Islet of Langerhans (tissue), 1 donor: ENCODE data around the gene CABP7.
"Not testable (repeated sequence)": the region's sequence is repeated elsewhere in the genome, so short reads cannot be mapped to it uniquely, and the experiment has no call there.

ENCODE experiments used
- FAIRE-seq: peaks from one replicate; lab custom pipeline; 2011; peaks lifted over from hg19 to GRCh38; lab: Jason Lieb, UNC

Gene CABP7

DNA sequence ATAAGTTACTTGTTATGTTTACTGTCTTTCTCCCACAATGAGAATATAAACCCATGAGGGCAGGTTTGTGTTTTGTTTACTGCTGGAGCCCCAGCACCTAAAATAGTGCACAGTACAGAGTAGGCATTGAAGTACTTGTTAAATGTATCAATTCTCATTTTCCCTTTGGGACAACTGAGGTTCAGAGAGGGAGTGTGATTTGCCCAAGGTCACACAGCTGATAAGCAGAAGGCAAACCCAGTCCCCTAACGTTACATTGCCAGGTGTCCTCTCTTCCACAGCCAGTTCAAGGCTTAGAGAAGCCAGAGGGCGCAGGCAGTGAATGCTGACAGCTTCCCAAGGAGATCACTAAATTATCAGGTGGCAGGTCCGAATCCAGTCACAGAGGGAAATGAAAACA is 30.2 kb downstream of the CABP7 start:
- no peak for FAIRE-seq

DNA sequence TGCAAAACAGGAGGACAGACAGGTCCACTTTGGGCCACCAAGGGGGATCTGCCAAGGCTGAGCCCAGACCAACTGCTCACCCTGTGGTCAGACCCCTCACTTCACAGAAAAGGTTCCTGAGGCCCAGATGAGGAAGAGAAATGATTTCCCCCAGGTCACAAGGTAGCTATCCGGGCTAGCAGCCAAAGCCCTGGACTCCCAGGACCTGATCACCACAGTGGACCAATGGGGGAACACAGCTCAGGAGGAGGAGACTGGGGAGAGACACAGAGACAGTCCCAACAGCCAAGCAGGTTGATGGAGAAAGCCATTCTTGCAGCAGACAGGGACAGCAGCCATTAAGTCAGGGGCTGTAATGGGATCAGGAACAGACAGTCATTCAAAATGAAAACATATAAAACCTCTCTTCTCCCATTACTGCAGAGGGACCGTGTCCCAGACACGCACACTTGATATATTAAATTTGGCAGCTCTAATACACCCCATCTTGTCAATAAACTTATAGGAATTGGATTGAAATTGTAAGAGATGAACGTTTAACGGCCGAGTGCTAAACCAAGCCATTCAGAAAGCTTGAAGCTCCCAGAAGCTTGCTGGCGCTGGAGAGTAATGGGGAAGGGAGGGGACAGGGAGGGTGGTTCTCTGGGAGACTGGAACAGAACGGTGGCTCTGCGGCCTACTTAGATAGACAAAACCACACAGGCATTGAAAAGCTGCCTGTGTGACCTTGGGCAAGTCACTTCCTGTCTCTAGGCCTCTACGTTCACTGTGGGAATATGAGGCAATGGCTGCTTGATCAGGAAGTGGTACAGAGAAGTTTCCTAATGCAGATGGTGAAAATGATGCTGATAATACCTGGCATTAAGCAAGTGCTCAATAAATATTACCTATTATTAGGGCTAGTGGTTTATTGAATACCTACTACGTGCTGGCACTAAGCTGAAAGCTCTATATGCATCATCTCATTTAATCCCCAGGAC is 31.0 kb downstream of the CABP7 start:
- FAIRE-seq: no peak

DNA sequence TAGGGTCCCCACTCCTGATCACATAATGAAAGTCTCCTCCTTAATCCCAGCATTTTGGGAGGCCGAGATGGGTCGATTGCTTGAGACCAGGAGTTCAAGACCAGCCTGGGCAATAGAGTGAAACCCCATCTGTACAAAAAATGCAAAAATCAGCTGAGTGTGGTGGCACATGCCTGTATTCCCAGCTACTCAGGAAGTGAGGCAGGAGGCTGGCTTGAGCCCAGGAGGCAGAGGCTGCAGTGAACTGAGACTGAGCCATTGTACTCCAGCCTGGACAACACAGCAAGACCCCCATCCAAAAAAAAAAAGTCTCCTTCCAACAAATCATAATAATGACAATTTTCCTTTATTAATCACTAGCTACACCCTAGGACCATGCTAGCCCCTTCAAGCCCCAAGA is 31.9 kb downstream of the CABP7 start:
- FAIRE-seq: no peak

DNA sequence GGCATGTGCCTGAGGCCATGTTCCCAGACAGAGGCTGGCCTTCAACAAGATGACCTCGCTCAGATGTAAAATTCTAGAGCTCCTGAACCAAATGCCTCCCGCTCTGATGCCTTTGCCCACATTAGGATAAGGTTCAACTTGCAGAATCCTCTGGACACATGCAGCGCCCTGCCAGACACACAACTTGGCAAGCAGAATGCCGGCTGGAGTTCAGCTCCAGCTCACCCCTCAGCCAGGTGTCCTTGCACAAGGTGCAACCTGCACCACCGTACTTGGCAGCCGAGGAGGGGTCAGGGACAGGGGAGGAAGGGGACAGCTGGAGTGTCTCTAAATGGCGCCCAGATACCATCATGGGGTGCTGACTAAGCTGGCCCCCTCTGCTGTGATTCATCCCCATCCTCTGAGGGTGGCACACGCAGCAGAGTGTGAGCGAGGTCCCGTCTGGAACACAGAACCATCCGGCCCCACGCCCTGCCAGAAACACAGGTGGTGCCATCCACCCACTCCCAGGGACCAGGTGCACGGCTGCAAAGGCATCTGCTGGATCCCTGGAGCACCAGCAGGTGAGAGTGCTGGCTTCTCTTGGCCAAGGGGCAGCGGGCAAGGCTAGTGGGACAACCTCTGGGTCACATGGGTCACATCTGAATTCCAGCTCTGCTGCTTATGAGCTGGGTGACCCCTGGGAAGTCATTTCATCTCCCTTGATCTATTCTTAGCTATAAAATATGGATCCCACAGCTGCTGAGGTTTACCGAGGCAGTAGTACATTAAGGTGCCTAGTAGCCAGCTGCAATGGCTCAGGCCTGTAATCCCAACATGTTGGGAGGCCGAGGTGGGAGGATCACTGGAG is 34.2 kb downstream of the CABP7 start:
- no peak for FAIRE-seq

DNA sequence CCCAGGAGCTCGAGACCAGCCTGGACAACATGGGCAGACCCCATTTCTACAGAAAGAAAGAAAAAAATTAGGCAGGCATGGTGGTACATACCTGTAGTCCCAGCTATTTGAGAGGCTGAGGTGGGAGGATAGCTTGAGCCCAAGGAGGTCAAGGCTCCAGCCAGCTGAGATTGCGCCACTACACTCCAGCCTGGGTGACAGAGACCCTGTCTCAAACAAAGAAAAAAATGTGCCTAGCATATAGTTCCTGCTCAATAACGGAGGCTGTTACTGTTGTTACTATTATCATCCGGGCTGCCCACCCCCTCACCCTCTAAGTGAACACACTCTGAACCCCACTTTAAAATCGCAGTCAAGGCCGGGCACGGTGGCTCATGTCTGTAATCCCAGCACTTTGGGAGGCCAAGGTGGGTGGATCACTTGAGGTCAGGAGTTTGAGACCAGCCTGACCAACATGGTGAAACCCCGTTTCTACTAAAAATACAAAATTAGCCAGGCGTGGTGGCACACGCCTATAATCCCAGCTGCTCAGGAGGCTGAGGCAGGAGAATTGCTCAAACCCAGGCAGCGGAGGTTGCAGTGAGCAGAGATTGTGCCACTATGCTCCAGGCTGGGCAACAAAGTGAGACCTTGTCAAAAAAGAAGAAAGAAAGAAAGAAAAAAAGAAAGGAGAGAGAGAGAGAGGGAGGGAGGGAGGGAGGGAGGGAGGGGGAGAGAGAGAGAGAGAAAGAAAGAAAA is 35.0 kb downstream of the CABP7 start:
- not testable (repeated sequence) for FAIRE-seq

DNA sequence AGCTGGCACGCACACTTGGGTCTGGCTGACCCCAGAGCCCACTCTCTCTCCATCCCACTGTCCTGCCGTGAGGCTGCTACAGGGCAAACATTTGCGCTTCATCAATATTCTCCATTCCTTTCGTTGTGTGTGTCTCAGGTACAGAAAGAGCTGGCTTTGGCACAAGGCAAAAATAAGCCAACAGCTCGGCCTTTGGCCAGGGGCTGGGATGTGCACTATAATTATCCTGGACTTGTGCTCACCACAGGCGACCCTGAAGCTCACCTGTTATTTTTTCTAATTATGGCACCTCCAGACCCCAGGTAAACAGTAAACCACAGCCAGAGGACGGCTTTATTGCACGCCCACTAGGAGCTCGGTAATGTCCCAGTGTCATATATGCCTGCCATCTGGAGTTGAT is 36.1 kb downstream of the CABP7 start:
- FAIRE-seq: no peak

DNA sequence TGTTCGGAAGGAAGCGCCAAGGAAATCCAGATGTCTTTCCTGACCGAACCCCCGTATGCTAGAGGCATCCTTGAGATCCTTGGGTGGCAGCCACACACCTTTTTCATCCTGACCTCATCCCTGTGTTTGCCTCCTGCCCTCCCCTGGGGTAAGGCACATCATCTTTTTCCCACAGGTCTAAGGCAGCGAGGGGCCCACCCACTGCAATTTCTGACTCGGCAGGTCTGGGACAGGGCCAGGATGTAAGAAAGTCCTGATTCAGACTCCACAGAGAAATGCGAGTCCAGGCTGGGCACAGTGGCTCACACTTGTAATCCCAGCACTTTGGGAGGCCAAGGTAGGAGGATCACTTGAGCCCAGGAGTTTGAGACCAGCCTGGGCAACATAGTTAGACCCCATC is 36.5 kb downstream of the CABP7 start:
- no peak for FAIRE-seq

DNA sequence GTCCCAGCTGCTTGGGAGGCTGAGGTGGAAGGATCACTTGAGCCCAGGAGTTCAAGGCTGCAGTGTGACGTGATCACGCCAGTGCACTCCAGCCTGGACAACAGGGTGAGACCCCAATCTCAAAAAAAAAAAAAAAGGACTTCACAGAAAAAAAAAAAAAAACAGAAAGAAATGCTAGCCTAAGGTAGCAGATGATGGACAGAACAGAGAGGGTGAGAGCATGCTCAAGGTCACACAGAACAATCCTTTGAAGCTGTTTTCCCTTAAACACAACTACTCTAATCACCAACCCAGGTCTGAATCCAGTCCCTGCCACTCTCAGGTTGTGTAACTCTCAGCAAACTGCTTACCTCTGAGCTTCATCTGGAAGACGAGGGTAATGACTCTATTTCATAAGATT is 37.3 kb downstream of the CABP7 start:
- FAIRE-seq: no peak

DNA sequence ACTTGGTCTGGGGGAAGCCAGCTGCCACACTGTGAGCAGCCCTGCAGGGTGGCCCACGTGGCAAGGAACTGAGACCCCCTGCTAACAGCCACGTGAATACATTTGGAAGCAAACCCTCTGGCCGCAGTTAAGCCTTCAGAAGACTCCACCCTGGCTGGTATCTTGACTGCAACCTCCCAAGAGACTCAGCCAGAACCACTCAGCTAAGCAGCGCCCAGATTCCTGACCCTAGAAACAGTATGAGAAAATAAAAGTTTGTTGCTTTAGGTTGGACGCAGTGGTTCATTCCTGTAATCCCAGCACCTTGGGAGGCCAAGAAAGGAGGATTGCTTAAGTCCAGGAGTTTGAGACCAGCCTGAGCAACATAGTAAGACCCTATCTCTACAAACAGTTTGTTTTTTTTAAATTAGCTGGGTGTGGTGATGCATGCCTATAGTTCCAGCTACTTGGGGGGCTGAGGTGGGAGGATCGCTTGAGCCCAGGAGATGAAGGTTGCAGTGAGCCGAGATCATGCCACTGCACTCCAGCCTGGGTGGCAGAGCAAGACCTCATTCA is 38.3 kb downstream of the CABP7 start:
- no peak for FAIRE-seq

DNA sequence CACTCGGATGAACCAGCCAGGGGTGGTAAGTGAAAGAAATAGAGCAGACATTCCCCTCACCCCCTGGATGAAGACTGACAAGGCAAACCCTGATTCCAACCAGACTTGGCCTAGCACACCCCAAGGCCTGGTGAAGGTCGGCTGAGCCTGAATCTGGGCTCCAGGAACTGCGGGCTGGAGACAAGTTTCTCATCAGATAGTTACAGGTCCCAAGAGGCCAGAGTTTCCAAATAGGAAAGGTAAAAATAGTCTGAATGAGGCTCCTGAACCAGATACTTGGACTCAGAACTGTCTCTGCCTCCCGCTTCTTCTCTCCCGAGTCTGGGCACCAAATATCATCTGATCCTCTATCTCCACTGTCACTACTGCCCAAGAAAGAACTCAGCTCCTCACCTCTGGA is 39.2 kb downstream of the CABP7 start:
- FAIRE-seq: no peak

DNA sequence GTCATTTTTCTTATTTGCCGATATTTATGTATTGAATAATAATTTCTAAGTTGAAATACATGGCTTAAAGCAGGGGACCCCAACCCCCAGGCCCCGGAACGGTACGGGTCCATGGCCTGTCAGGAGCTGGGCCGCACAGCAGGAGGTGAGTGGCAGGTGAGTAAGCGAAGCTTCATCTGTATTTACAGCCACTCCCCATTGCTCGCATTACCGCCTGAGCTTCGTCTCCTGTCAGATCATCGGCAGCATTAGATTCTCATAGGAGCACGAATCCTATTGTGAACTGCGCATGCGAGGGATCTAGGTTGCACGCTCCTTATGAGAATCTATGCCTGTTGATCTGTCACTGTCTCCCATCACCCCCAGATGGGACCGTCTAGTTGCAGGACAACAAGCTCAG is 42.5 kb downstream of the CABP7 start:
- no peak for FAIRE-seq

DNA sequence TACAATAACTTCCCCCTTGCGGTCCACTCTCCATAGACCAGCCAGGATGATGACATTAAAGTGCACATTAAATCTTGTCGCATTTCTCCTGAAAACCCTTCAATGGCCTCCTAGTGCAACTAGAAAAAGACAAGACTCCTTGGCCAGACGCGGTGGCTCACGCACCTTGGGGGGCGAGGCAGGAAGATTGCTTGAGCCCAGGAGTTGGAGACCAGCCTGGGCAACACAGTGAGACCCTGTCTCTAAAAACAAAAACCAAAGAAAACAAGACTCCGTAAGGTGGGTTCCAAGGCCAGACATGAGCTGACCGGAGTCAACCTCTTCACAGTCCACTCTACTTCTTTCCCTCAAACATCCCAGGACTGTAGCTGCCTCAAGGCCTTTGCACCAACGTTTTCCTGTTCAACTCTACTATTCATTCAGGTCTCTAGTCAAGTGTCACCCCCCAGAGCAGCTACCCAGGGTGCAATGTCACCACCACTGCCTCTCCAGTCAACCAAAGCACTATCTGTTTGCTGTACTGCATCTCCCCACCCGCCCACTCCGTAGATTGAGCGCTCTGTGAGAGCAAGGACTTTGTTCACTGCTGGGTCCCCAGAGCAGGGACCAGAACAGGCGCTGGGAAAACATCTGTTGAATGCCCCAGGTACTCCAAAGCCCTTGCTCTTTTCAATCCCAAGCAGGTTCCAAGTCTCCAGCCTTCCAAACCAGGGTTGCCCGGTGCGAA is 46.3 kb downstream of the CABP7 start:
- no peak for FAIRE-seq

DNA sequence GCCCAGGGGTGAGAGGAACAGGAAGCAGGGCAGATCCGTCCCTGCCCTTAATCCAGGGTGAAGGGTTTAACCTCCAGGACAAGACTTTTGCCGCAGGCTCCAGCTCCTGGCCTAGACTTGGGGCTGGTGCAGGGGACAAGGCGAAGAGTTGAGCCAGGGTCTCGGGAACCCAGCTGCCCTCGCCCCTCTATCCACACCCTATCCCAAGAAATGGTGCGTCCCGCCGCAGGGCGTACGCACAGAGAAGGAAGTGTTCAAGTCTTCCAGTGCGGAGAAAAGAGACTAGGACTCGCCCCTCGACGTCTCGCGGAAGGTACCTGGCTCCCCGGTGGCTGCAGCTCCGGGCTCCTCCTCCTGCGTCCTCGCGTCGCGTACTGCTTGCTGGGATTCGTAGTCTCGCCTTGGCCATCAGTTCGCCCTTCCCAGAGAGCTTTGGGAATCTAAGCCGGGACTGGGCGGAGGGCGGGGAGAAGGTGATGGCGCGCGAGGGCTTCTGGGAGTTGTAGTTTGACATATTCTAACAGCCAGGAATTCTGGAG is 46.9 kb downstream of the CABP7 start, which contains the start of gene ZMAT5:
TSS of gene ZMAT5 (minus strand) at position 376 of the 539 bp plus-strand sequence. CDS start 18,463 bp downstream, outside the sequence.
- peak; percentile 81 for FAIRE-seq

DNA sequence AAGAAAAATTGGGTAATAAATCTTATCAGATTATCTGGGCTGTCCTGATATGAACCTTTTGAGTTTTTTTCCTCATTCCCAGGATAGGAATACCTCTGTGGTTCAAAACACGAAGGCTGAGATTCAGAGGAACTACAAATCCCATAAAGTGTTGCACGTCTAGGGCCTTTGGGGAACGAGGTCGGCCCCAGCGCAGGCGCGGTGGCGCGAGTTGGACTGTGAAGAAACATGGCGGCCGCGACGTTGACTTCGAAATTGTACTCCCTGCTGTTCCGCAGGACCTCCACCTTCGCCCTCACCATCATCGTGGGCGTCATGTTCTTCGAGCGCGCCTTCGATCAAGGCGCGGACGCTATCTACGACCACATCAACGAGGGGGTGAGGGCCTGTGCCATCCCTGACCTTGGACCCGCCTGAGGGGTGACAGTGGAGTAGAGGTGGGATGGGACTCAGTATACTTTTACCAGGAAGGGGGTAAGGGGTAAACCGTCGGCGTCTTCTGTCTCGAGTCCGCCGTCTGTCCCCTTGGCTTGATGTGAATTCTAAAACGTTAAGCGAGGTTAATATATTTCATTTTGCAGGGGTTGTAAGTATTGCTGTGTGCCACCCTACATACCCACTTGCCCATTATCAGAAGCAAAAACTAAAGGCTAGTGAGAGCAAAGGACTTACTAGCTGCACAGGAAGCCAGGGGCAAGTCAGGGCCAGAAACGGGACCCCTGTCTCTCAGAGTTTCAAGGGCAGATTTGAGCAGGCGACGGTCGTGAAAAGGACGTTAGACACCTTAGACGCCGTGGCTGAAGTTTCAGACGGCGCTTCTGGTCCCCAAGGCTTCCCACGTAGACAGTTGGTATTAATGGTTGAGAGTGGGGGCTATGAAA is 47.6 kb downstream of the CABP7 start, which contains the start of gene UQCR10:
TSS of gene UQCR10 (plus strand) at position 199 of the 881 bp plus-strand sequence. CDS start at position 229, 30 bp downstream.
- FAIRE-seq: peak; percentile 77

DNA sequence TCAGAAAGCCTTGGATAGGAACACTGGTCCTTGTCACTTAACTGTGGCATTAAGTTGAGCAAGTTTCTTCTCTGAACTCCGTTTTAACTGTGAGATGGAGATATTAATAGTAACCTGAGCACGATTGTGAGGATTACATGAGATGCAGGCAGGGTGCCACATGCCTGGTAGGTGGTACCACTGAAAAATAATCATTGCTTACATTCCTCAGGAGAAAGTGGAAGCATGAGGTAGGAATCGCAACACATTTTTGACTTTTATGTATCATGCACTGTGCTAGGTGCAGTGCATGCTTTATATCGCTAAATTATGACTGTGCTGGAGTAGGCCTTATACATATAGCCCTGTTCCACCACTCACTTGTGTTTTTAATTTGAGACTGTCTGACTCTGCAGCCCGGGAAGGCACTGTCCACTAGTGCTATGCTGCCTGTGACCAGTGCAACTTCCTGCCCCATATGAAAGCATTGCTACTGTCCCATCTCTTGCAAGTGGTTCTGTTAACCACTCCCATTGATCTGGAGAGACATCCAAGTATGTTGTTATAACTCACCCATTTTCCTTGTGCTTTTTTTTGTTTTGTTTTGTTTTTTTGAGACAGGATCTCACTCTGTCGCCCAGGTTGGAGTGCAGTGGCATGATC is 48.4 kb downstream of the CABP7 start:
- no peak for FAIRE-seq

DNA sequence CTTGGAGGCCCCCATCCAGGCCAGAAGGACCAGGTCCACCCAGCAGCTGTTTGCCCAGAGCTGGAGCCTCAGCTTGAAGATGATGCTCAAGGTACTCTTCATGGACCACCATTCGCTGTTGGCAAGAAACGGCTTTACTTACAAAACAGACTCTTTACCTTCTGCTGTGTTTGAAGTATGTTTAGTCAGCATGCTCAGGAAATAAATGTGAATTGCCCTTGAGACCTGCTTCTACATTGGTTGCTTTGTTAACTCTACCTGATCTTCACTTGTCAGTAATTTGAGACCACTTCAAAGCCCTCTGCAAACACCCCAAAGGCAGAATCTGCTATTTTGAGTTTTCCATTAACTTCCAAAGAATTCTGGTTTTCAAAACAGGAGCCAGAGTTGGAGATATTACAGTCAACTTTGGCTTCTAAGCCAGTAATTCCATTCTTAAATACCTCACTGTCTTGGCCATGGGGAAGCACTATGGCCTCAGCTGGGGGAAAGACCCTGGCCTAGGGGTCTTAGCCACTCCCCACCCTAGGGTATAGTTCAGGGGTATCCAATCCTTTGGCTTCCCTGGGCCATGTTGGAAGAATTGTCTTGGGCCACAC is 50.0 kb downstream of the CABP7 start:
- FAIRE-seq: no peak

DNA sequence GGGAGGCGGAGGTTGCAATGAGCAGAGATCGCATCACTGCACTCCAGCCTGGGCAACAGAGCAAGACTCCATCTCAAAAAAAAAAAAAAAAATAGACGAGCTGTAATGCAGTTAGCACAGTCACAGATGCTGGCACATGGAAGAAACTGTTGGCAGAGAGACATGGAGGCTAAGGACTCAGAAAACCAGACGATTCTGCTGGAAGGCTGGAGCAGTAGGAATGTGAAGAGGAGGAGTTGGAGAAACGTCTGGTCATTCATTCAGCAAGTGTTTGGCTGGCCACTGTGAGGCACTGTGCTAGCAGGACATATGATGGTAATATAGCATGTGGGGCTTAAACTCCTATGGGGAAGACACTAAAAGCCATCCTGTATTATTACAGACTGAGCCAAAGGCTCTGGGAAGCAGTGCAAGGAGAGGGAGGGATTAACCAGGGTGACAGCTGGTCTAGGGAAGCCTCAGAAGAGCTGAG is 52.4 kb downstream of the CABP7 start:
- no peak for FAIRE-seq

DNA sequence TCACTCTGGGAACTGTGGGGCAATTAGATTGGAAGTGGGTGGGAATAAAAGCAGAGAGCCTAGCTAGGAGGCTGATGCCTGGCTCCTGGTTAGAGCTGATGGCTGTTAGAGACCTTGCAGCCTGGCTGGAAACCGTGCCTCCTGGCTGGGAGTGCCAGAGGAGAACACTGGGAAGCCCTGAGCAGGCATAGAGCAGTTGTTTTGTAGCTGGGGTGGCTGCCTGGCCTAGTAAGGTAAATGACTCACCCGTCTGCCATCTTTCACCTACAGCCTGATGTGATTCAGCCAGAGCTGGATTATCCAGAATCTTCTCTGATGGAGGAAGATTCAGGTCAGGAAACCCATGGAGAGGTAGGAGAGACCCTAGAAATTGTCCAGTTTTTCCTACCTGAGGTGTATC is 53.4 kb downstream of the CABP7 start:
- FAIRE-seq: no peak

DNA sequence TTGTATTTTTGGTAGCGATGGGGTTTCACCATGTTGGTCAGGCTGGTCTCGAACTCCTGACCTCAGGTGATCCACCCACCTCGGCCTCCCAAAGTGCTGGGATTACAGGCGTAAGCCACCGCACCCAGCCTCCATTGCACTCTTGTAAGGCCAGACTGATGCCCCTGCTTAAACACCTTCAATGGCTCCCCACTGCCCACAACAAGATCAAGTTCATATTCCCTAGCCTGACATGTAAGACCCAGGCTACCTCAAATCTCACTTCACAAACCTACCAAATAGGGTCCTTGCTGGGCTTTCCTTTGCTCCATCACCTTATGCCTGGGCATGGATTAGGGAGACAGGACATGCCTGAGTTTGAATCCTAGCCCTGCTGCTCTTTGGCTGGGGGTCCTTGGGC is 60.4 kb downstream of the CABP7 start:
- no peak for FAIRE-seq
